AG08395 (cell line): ENCODE measurements around the gene EVI5.
"Not testable (repeated sequence)": the region's sequence is repeated elsewhere in the genome, so short reads cannot be mapped to it uniquely, and the experiment has no call there.

ENCODE experiments used
- DNase-seq: peaks from one replicate; pipeline ENCODE4 v3.0.0; 2012; ENCODE audit warnings: mixed read lengths, low spot score

Gene EVI5

DNA sequence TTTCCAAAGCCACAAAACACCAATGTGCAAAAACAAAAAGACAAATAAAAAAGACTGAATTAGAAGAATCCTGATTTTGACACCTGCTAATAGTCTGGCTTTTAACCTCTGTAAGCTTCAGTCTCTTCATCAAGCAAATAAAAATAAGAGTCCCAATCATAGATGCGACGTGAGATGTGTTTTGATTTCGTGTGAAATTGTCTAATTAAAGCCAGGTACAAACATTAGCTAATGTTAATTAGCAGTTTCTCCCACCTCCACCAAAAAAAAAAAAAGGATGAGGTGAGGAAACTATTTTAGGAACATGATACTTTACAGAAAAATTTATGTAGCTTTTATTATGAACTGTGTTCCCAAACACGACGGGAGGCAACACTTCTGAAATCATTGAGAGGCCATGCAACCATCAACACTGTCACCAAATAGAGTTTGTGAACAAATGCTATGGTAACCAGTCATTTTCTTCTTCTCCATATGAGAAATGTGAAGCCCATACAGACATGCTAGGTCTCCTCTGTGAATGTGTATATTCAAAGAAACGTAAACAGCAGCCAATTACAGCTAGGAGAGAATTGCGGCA lies 6.7 kb upstream of the EVI5 start:
- DNase-seq = no peak

DNA sequence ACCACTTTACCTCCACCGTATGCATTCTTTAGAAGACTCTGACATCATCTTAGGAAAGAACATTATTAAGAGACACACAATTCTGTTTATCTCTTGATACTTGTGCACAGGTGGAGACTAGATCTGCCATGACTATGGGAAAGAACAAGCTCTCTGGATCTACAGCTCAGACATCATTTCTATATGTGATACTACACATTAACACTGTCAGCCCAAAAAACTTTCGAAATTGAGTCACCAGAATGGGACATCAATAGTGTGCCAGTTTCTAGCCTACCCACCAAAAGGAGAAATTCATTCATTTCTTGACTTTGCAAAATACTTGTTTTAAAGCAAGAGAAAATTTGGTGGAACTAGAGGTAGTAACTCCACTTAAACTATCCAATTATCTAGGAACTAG lies 6.0 kb upstream of the EVI5 start:
- no peak for DNase-seq

DNA sequence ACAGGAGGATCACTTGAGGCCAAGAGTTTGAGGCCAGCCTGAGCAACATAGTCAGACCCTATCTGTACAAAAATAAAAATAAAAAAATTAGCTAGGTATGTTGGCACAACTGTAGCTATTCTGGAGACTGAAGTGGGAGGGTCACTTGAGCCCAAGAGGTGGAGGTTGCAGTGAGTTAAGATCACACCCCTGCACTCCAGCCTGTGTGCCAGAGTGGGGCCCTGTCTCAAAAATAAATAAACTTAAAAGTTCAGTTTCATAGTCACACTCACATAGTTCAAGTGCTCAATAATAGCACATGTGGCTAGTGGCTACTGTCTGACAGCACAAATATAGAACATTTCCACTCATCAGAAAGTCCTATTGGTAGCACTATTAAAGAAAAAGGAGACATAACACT lies 5.2 kb upstream of the EVI5 start:
- no peak for DNase-seq

DNA sequence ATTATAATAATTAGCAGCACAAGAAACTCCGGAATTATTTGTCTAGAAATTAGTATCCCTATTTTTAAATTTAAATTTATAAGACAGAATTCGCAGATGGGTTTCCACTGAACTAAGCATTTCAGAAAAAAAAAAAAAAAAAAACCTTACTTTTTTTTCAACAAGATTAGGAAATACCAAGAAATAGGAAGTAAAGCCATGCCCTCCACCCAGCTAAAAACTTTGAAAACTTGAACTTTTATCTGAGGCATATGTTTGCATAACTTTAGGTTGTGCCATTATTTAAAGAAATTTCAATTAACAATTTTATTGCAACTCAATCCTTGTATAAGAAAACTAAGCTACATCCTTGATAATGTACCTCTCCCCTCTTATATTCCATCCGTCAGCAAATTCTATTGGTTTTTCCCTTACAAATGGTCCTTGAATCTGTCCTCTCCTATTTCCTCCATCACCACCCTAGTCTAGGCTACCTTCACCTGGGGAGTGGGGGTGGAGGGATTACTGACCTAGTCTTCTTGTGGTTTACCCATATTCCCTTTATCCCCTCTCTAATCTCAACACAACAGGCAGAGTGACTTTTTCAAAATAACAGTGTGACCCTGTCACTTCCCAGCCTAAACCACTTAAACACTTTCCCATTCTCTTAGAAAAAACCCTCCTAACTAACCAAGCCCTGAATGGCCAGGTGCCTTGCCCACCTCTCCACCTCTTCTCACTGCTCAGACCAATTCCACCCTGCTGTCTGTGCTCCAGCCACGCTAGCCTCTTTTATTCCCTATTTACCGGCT lies 1.4 kb upstream of the EVI5 start:
- no peak for DNase-seq

DNA sequence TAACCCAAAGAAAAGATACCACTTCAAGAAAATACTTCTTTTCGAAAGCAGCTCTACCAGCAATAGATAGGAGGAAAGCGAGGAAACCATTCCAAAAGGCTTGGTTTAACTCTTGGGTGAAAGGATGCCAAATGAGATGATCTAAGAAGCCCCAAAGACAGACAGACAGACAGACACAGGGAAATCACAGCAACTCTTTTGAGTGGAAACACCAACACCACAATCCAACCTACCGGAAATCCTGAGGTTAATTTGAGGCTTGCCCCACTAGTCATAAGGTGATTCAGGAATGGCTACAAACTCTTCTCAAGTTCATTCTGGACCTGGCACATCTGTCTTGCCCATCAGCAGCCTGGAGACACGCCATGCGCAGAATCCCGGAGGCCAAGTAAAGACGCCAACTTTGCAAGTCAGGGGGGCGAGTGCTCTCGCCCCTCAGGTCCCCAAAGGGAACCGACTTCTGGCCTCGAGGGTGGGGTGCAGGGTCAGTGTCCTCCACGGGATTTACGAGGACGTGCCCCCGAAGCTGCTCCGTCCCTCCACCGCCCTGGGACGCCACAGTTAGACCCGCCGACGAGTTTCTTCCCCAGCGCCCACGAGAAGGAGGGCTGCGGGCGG lies 778 bp downstream of the EVI5 start:
- peak; percentile 34 for DNase-seq

DNA sequence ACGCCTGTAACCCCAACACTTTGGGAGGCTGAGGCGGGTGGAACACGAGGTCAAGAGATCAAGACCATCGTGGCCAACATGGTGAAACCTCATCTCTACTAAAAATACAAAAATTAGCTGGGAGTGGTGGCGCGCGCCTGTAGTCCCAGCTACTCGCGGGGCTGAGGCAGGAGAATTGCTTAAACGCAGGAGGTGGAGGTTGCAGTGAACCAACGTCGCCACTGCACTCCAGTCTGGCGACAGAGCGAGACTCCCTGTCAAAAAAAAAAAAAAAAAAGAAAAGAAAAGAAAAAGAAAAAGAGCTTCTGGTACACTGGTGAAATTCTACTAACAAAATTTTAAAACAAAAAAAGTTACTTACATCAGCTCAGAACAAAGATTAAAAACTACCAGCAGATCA lies 1.4 kb downstream of the EVI5 start:
- not testable (repeated sequence) for DNase-seq

DNA sequence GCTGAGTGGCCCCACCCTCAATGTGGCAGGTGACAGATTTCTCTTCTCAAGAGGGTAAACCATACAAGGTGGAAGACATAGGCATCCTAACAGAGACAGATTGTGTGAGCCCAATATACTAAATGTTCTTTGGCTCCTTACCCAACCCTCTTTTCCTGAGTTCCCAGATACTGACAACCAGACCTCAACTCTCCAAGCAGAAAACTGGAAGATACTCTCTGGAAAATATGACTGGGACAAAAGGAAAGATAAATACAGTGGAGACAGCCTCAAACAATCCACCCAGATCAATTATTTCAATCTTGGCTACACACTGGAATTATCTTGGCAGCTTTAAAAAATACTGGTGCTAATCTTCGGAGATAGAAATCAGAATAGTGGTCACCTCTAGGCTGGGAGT lies 6.5 kb downstream of the EVI5 start:
- no peak for DNase-seq

DNA sequence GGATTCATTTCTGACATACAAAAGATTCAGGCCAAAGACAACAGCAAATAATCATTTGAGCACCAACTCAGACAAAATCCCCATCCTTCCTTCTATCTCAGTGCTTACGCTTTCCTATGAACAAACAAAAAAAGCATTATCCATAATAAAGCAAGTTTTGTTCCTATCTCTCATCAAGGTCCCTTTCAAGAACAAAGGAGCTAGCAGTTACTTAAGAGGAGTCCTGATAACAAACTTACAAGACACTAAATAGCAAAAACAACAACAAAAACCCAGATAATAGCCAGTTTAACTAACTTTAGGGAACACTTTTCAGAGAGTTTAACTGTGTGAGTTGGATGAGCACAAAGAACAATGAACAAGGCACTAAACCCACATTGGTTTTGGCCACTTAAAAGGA lies 10.5 kb downstream of the EVI5 start:
- no peak for DNase-seq

DNA sequence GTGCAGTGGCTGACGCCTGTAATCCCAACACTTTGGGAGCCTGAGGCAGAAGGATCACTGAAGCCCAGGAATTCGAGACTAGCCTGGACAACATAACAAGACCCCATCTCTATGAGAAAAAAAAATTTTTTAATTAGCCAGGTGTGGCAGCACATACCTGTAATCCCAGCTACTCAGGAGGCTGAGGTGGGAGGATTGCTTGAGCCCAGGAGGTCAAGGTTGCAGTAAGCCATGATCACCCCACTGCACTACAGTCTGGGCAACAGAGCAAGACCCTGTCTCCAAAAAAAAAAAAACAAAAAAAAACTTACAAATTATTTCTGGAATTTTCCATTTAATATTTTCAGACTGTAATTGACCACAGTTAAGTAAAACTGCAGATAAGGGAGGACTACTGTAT lies 11.2 kb downstream of the EVI5 start:
- not testable (repeated sequence) for DNase-seq

DNA sequence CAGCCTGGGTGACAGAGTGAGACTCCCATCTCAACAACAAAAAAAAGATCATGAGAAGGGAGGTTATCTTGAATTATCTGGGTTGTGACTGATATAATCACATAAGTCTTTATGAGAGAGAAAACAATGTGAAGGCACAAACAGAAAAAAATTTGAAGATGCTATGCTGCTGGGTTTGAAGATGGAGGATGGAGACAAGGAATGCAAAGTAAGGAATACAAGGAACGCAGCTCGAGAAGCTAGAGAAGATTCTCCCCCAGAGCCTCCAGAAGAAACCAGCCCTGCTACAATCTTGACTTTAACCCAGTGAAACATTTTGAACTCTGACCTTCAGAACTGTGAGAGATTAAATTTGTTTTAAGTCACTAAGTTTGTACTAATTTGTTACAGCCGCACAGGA lies 15.1 kb downstream of the EVI5 start:
- DNase-seq = no peak

DNA sequence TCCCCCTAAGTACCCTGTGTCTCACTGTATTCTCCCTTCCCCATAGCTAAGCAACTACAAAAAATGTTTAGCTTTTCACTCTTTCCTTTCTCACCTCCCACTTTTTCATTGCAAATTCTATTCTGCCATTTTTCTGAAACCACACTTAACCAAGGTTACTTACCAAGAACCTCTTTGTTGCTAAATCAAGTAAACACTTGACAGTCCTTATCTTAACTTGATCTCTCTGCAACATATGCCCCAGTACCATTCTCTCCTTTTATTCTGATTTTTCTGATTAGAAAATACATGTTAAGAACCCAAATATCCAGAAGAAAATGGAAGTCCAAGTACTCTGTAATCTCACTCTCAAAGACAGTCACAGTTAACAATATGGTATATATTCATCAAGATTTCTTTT lies 16.0 kb downstream of the EVI5 start:
- no peak for DNase-seq

DNA sequence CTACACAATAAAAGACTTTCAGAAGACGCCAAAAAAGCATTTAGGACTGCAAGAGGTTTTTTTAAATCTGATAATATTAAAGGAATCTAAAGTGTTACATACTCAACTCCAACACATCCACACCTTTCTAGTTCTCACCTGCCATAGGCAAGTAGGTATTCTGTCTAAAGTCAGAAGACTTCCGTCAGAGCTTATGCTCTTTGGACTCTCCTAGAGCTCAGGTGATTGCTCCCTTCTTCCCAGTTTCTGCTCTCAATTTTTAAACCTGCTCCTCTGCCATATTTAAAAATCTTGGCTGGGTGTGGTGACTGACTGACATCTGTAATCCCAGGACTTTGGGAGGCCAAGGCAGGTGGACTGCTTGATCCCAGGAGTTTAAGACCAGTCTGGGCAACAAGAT lies 16.6 kb downstream of the EVI5 start:
- no peak for DNase-seq

DNA sequence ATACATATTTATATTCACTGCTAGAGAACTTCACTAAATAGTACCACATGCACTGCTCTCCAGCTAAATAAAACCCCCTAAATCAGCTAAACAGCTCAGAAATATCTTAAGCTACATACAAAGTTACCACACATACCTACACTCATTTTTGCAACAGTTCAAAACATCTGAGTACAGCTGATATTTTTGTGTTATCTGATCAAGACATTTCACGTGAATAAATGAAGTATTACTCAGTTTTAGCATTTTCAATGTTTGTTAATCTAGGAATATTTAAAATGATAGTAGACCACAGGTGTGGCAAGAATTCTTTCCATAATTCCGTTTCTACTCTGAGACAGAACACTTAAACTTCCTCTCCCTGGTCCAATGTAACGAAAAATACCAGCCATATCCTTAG lies 20.8 kb downstream of the EVI5 start:
- no peak for DNase-seq

DNA sequence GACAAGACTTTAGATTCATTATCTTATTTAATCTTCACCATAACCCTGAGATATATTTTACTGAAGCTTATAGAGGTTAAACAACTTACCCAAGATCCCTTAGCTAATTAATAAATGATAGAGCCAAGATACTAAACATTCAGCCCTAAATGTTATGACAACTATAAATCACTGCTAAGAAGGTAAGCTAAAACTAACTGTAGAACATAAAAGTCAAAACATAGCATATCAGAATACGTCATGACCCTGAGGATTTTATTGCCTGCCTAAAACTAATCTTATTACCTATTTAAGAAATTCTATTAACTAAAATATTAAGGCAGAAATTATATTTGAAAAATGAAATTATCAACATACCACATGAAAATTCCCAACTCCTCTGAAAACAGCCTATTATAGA lies 22.6 kb downstream of the EVI5 start:
- DNase-seq = no peak

DNA sequence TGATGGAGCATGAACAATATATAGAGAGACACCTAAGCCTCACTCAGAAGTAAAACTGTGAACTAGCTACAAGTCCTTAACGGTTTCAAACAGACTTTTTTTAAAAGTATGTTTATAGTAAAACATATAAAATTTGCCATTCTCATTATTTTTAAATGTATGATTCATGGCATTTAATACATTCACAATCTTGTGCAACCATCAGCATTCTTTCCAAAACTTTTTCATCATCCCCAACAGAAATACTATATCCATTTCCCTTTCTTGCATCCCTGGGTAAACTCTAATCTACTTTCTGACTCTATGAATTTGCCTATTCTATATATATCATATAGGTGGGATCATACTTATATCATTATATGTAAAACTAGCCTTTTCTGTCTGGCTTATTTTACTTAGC lies 25.5 kb downstream of the EVI5 start:
- DNase-seq = no peak

DNA sequence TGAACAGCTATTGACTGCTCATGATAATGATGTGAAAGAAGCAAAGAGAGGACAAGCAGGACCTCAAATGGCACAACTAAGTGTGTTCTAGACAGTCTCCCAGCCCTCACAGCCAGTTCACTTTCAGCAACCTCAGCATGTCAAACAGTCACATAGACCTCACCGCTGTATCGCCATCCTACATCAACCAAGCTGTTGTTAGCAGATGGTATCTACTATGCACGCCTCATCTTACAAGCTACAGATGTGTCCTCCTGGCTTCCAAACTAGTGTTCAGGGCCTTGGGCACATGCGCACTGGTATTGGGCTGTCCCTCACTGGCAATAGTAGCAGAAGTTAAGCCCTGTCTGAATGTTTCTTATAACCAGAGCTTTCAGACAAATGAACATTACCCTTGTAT lies 28.4 kb downstream of the EVI5 start:
- no peak for DNase-seq

DNA sequence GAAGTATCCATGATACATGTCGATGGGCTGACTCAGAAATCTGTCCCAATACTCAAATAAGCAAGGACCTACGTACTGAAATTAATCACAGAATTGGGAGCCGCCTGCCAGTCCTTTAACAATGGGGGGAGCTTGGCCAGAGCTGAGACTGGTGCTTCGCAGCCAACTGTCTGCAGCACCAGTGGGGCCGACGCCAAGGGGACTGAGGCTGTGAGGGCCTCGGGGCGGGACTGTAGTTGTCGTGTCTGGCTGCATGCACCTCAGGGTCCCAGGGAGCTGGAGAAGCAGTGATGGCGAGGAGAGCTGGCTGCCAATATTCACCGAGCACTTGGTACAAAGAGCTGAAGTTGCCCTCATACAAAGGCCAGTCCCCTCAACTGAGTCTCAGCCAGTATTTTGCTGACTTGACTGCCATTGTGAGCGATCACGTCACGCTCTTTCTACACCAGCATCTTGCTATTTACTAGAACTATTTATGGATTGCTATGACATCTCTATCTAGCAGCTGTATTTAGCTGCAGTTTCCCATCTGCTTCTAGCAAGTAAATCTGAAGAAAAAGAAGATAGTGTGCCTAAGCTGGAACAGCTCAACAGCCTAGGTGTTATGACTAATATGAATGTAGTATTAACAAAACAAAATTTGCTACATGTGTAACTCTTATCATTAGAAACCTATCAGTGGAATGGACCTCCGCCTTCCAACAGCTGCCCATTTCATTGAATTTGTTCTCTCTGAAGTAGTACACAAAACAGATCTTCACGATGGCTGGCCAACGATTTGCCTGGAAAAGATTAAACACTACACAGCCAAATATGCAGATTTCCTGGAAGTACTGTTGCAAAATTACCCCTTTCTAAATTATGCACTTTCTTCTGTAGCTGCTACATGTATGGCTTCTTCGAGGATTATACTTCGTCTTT lies 29.1 kb downstream of the EVI5 start:
- DNase-seq = peak; percentile 12

DNA sequence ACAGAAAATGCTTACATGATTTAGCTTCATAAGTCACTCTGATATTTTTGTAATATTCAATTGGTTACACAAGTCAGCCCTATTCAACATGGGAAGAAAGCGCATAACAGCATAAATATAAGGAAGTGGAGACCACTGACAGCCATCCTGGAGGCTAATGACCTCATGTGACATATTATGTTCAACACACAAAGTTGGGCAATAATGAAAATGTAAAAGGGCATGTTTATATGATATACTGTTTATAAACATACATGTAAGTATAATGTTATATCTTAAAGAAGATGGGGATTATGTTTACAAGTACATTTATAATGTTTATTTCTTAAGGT lies 30.2 kb downstream of the EVI5 start:
- DNase-seq = no peak

DNA sequence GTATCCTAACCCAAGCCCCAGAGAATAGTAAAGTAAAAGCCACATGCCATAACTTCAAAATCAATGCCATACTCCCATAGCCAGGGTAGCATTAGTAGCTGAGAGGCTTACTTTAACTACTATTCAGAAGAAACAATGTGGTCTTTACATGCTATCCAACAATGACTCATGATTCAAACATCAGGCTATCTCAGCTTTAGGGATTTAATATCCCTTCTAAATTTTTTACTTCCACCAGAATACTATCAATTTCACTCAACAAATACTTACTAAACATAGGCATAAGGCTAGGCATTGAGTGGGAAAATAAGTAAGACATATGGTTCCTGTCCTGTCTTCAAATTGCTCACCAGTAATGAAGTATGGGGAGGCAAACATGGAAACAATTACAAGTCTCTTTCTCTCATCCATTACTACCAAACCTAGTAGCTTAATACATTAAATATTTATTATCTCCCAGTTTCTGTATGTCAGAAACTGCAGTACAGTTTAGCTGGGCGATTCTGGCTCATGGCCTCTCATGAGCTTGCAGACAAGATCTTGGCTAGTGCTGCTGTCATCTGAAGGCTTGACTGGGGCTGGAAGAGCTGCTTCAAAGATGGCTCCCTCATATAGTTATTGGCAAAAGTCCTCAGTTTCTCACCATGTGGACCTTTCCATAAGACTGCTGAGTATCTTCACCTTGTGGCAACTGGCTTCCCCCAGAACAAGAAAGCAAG lies 30.7 kb downstream of the EVI5 start:
- peak; percentile 81 for DNase-seq

DNA sequence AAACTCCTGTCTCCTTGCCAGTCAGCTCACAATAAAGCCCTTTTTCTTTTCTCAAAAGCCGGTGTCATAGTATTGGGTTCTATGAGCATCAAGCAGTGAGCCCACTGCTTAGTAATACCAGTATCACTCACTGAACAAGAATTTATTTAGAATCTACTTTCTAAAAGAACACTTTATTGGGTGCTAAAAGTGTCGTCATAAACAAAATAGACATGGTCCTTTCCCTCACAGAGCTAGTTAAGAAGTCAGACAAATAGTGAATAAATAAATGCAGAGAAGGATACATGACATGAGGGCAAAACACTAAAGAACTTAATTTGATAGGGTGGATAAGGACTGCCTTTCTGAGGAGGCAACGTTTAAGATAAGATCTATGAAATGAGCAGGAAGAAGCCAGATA lies 32.2 kb downstream of the EVI5 start:
- no peak for DNase-seq

DNA sequence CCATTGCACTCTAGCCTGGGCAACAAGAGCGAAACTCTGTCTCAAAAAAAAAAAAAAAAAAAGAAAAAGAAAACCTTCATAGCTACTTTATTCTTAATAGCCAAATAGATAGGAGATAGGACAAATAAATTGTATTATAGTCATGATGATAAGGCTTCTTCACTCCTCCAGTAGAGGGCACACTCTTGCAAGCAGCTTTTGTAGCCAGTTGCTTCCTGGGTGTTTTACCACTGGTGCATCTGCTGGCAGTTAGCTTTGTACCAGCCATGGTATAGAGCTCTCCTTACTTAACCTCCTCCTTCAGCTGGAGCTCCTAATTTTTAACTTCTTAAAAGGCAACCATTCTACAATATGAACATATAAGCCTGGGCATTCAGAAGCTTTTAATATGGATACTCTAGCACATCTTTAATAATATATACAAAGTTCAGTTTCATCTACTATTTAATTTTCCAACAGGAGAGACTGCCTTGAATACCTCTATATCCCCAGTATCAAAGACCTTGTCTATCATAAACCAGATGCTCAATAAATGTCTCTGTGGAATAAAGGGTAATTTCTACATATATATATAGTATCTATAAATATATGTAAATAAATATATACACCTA lies 35.8 kb downstream of the EVI5 start:
- peak; percentile 67 for DNase-seq

DNA sequence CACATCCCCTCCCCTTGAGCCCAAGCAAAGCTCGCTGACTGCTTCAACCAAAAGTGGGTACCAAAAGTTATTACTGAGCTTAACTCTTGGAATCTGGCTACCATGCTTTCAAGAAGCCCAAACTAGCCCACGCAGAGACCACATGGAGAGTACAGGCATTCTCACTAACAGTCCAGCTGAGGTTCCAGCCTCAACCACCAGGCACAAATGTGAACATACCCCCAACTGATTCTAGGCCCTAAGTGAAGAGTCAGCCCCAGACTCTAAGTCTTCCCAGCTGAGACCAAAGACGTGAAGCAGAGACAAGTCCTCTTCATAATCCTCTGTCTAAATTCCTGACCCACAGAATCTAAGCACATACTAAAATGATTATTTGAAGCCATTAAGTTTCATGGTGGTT lies 36.8 kb downstream of the EVI5 start:
- DNase-seq = no peak
